ENCODE data around the gene DAB2IP.

The DAB2IP gene

GRCh38 chr9:121658166-121658565, 6.7 kb downstream of the DAB2IP start:
- Histone ChIP-seq H3K4me2 (ENCODE audit: low read depth, low read length, poor library complexity, severe bottlenecking) (no peak overlapping the region), H3K4me1 (ENCODE audit: insufficient read depth, low read length, poor library complexity, severe bottlenecking) (peaks cover 13% of the 10 kb centered on the region), H3K4me3 (ENCODE audit: low read length, poor library complexity, severe bottlenecking) (no peak overlapping the region), H3F3A (ENCODE audit: low read depth) (no peaks in the 10 kb centered on the region), H3K9me2 (replicated peaks; ENCODE audit: low read depth, low read length) (no peaks in the 10 kb centered on the region), H3K9me3 (ENCODE audit: insufficient read depth, low read depth, low read length) (no peaks in the 10 kb centered on the region), H3K9ac (ENCODE audit: low read depth, low read length, poor library complexity, severe bottlenecking) (no peak overlapping the region), H3K27me3 (ENCODE audit: insufficient read depth, low read length, poor library complexity, severe bottlenecking) (no peaks in the 10 kb centered on the region), H4K20me1 (ENCODE audit: insufficient read depth, low read length, poor library complexity, severe bottlenecking) (no peaks in the 10 kb centered on the region), H3K36me3 (ENCODE audit: insufficient read depth, low read length) (no peaks in the 10 kb centered on the region), H3K79me2 (ENCODE audit: insufficient read depth, low read length) (0 out of 2 replicates have a peak, but pooled peaks cover 3% of the 10 kb centered on the region), H2AFZ (ENCODE audit: low read length) (no peak overlapping the region)
- TF ChIP-seq CTCF (conservative IDR thresholded peaks at IDR 0.05; ENCODE audit: low read length) (no peak), EZH2phosphoT487 (IDR thresholded peaks at IDR 0.05; ENCODE audit: borderline replicate concordance) (no peak)

GRCh38 chr9:121658591-121658990, 7.2 kb downstream of the DAB2IP start:
- Histone ChIP-seq H3K9me2 (replicated peaks; ENCODE audit: low read depth, low read length) (no peaks in the 10 kb centered on the region), H3K27me3 (ENCODE audit: insufficient read depth, low read length, poor library complexity, severe bottlenecking) (no peaks in the 10 kb centered on the region), H3K79me2 (ENCODE audit: insufficient read depth, low read length) (0 out of 2 replicates have a peak, but pooled peaks cover under 1% of the 10 kb centered on the region), H2AFZ (ENCODE audit: low read length) (no peak overlapping the region), H3K9me3 (ENCODE audit: insufficient read depth, low read depth, low read length) (no peaks in the 10 kb centered on the region), H3K36me3 (ENCODE audit: insufficient read depth, low read length) (no peaks in the 10 kb centered on the region), H3K4me2 (ENCODE audit: low read depth, low read length, poor library complexity, severe bottlenecking) (no peak overlapping the region), H4K20me1 (ENCODE audit: insufficient read depth, low read length, poor library complexity, severe bottlenecking) (no peaks in the 10 kb centered on the region), H3F3A (ENCODE audit: low read depth) (no peaks in the 10 kb centered on the region), H3K4me1 (ENCODE audit: insufficient read depth, low read length, poor library complexity, severe bottlenecking) (peaks cover 13% of the 10 kb centered on the region), H3K9ac (ENCODE audit: low read depth, low read length, poor library complexity, severe bottlenecking) (no peak overlapping the region), H3K4me3 (ENCODE audit: low read length, poor library complexity, severe bottlenecking) (no peak overlapping the region)
- TF ChIP-seq EZH2phosphoT487 (IDR thresholded peaks at IDR 0.05; ENCODE audit: borderline replicate concordance) (no peak), CTCF (conservative IDR thresholded peaks at IDR 0.05; ENCODE audit: low read length) (no peak)

GRCh38 chr9:121660367-121660766, 8.9 kb downstream of the DAB2IP start:
- no peaks in the 10 kb centered on the region for H3K4me1 ChIP-seq (ENCODE audit: insufficient read depth, low read length, poor library complexity, severe bottlenecking)

More at GRCh38 chr9:121660367-121660766, 8.9 kb downstream of the DAB2IP start:
- H3K4me2 ChIP-seq (ENCODE audit: low read depth, low read length, poor library complexity, severe bottlenecking), result no peak overlapping the region
- H2AFZ ChIP-seq (ENCODE audit: low read length), result no peak overlapping the region
- H3K4me3 ChIP-seq (ENCODE audit: low read length, poor library complexity, severe bottlenecking), result no peak overlapping the region
- H3K9me3 ChIP-seq (ENCODE audit: insufficient read depth, low read depth, low read length), result no peaks in the 10 kb centered on the region
- TF ChIP-seq CTCF (conservative IDR thresholded peaks at IDR 0.05; ENCODE audit: low read length) (no peak), EZH2phosphoT487 (IDR thresholded peaks at IDR 0.05; ENCODE audit: borderline replicate concordance) (no peak)
- no peaks in the 10 kb centered on the region for H3F3A ChIP-seq (ENCODE audit: low read depth)
- H3K9me2 ChIP-seq (replicated peaks; ENCODE audit: low read depth, low read length), result no peaks in the 10 kb centered on the region
- no peaks in the 10 kb centered on the region for H3K79me2 ChIP-seq (ENCODE audit: insufficient read depth, low read length)
- H4K20me1 ChIP-seq (ENCODE audit: insufficient read depth, low read length, poor library complexity, severe bottlenecking), result no peaks in the 10 kb centered on the region
- no peaks in the 10 kb centered on the region for H3K36me3 ChIP-seq (ENCODE audit: insufficient read depth, low read length)
- H3K9ac ChIP-seq (ENCODE audit: low read depth, low read length, poor library complexity, severe bottlenecking), result no peak overlapping the region
- H3K27me3 ChIP-seq (ENCODE audit: insufficient read depth, low read length, poor library complexity, severe bottlenecking), result no peaks in the 10 kb centered on the region
